Fibroblast of skin of right quadriceps (primary cell): ENCODE data around the gene SLC7A1.

Source experiments
- DNase-seq: peaks from one replicate; pipeline ENCODE4 v3.0.0-alpha.2; 2013

Gene SLC7A1

DNA sequence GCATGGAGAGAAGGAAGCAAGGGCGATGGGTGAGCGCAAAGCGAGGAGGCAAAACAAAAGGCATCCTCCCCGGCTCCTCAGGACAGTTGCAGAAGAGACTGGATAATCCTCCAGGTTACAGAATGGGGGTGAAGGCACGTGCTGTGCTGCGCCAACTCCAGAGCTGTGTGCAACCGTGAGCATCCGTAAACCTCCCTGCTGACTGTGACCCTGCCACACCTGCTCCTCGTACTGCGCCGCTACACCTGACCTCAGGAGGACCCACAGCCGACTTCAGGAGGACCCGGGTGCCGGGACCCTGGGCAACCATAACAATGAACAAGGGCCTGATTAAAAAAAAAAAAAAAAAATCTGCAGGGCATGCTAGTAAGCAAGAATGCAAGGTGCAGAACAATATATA lies 68.7 kb downstream of the SLC7A1 start:
- no peak for DNase-seq

DNA sequence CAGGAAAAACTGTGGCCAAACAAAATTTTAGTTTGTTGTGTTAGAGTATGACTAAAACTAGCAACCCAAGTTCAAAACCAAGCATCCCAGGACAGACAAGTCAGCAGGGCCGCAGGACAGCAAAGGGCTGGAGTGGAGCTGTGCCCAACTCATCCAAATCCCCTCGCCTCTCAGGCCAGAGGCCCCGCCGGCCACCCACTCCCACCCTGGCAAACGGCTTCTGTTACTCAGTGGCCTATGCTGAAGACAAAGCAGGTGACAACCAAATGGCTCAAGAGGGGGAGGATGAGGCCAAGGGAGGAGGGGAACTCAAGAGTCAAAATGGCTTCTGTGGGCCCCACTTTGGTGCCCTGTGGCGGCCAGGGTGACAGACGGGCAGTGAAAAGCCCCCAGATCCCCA lies 69.7 kb downstream of the SLC7A1 start:
- no peak for DNase-seq

DNA sequence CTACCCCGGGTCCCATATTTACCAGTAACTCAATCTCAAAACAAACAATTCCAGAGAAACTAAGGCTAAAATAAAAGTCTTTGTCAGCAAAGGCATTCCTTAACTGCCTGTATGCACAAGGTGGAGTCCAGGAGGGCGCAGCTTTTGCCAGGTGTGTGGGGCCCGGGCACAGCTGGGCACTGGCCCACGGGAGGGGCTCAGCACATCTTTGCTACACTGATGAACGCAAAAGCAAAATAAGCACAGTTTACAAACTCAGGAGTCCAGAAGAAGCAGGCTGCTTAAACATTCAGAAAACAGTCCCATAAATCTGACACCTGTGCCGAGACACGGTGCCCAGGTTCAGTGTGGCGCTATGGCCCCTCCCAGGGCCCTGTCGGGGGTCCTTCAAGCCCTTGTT lies 70.8 kb downstream of the SLC7A1 start:
- no peak for DNase-seq

DNA sequence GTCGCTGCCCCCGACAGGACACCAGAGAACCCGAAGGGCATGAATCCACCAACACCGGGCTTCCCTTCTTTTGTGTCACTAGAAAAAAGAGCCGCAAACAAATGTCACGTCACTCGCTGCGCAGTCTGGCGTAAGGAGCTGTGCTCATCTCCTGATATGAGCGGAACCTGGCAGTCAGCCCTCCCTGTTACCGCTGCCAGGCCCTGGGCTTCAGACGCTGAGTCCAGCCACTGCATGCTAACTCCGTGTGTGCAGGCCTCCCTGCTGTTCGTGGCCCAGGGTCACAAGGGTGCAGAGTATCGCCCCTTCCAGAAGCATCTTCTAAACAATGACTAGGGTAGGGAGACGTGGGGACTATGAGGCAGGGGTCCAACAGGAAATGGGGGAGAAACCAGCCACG lies 71.3 kb downstream of the SLC7A1 start:
- DNase-seq, result no peak

DNA sequence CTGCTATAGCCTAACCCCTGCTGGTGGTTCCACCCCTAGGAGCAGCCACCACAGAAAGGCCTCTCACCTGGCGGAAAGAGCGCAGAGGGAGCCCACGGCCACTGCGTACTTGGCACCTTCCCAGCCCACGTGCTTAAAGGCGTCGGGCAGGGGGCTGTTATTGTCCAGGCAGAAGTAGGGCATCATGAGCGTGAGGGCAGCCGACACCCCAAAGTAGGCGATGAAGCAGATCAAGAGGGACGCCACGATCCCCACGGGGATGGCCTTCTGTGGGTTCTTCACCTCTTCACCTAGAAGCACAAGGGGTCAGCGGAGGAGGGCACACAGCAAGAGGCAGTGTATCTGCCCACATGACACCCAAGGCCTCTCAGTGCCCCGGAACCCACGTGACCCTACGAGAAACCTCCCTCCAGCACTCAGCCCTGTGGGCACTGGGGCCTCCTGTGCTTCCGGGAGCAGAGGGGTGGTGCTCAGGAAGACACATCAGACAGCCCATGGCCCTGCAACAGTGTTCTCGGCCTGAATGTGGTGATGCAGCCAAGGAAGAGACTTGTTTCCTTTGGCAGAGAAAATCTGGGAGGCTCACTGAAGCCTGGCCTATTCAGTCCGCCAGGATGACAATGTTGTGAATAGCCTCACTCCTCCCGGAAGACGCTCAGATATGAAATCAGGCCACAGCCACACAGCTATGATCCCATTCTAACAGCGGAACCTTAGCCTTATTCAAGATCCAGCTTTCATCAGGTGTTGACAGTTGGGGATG lies 72.1 kb downstream of the SLC7A1 start:
- peak; percentile 66 for DNase-seq

DNA sequence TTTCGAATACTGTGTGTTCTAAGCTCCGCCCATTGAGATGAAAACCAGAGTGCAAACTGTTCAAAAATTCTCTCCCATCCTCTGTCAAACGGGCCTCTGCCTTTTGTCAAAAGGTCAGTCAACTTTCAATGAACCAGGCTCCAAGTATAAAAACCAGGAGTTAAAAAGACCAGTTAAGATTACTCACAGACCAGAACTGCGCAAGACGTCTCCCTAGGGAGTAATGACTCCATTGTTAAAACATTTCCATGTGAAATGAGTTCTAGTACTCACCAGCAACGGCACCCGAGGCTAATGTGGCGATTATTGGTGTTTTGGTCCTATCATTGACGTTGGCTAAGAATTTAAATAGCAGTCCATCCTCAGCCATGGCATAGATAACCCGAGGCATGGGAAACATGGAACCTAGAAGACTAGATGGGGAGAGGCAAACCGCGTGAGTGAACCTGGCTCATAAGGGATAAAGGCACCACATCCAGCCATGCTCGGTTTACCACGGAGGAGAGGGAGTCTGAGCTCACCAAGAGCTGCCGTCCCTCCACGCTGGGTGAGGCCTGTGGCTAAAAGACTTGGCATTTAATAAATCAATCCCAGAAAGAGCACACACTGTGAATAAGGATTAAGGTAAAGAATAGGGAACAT lies 73.3 kb downstream of the SLC7A1 start:
- DNase-seq, result peak; percentile 99

DNA sequence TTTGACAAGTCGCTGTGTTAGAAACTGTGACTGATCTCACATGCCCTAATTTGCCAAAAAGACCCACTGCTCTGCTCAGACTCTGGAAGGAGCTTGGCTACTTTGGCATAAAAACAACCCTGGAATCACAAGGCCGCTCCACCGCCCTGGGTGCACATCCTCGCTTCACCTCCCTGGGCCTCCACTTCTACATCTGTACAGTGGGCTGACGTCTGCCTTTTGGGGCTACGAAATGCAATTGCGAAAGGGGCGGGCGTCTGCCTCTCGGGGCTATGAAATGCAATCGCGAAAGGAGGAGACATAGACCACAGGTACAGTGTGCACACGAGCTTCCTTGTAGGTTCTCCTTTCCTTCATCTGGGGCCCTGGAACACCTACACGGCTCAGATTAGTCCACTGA lies 74.2 kb downstream of the SLC7A1 start:
- DNase-seq, result no peak

DNA sequence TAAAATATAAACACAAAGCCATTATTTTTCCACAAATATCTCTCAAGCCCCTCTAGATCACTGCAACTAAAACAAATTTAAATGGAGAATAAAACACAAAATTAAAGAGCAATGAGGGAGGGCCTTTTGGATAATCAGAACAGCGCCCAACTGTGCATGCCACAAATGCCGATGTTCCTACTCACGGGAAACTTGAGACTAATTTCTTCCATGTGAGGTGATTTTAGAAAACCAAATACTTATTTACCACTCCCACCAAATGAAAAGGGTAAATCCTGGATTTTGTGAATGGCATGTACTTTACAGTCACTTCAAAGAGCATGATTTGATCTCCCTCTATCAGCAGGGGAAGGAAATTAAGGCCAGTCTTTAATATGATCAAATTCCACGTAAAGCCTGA lies 74.8 kb downstream of the SLC7A1 start:
- peak; percentile 93 for DNase-seq

DNA sequence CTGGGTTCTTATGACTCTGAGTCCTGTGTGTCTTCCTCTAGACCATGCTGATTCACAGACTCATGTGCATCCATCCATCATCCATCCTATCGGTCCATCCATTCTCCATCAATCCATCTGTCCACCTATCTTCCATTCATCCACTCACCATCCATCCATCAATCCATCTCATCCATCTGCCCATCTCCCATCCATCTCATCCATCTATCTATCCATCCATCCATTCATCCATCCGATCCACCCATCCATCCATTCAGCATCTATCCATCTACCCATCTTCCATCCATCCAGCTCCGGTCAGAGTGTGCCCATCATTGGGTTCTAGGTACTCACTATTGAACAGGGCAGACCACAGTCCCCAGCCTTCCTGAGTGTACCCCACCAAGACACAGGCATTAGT lies 75.6 kb downstream of the SLC7A1 start:
- DNase-seq, result no peak

DNA sequence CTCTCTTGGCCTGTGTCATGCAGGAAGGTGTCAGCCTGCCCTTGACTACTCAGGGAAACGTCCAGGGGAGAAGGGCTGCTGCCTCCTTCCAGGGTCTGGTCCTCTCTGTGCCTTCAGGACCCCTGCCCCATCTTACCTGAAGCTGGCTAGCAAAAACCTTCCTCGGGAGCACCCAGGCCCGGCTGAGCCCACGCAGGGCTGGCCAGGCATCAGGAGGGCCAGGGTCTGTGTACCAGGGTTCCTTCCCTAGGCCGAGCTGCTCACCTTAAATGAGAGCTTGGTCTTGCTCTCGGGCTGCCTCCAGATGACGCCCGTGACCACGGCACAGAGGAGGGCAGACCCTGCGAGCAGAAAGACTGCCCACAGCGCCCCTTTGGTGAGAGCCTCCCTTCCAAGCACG lies 78.6 kb downstream of the SLC7A1 start:
- no peak for DNase-seq

DNA sequence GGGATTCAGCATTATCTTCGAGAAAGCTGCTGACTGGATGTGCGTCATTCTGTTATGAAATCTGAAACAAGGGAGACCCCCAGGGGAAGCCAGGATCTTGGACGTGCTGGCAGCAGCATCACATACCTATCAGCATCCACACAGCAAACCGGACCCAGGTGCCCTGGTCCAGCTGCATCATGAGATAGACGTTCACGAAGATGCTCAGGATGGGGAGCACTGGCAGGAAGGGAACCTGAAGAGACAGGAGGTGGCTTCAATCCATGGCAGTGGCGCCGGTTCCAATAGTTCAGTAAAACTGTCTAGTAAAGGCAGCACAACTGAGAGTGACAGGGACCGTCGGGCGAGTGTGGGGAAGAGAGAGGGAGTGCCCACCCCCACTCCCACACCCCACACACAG lies 79.5 kb downstream of the SLC7A1 start:
- no peak for DNase-seq

DNA sequence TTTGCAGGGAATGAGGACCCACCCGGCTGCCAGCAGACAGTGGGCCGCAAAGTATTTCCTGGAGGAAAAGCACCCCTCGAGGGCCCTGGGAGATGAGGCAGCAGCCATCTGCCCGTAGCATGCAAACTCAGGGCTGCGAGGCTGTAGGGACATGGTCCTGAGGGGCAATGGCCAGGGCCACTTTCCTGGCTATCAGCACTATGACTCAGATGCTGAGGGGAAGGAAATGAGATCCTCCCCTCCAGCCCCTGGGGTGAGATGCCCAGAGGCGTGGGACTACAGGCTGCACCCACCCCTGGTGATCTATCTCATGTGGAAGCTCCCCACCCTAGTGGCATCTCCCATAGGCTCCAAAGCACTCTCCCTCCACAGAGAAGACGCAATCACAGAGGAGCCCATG lies 80.1 kb downstream of the SLC7A1 start:
- no peak for DNase-seq

DNA sequence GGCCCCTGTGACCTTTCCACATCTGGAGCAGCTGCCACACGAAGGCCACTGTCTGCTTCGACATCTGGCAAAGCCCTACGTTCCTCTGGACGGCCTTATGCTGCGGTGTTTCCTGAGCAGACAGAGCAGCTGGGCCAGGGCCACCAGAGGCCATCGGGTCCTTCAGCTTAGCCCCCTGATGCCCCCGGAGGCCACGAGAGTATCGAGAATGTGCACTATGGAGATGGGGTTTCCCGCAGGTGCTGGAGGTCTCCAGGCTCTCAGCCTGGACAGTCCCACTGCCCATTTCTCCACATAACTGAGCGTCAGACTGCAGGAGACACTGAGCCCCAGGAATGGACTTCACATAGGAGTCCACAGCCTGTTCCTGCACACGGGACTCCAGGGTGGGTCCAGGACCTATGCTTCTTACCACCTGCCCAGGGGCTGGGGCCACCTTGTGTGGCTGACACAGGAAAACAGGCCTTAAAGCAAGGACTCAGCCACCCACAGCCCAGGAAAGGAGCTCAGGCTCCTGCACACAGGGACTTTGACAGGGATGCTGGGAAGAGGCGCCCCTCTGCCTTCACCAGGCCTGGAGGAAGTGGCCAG lies 80.7 kb downstream of the SLC7A1 start:
- no peak for DNase-seq

DNA sequence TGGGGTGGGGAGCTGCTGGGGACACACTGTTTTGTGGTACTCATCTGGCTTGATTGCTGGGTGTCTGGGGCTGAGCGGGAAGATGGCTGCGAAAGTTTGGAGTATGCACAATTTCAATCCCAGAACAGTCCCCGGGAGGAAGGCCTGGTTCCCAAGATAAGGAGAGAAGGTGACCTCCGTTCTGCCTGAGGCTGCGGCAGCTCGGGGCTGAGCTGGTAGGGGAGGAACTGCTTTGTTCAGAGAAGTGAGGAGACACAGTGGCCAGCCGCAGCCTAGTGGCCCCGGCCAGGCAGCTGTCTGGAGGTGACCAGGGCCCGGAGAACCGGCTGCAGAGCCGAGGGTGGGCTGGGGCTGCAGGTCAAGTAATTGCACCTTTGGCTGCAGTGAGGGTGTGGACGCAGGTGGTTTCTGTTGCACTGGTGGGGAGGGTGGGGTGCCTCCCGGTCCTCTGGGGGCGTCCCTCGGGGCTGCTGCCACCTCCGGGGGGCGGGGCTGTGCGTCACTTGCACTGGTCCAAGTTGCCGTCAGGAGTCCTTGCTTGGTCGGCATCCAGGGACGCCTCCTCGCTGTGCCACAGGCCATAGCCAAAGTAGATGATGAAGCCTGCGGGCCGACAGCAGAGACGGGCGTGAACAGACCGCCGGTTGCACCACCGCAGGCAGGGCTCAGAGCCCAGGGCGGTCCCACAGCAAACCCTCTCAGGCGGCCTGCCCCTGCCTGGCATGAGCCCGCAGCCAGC lies 81.3 kb downstream of the SLC7A1 start:
- DNase-seq, result no peak

DNA sequence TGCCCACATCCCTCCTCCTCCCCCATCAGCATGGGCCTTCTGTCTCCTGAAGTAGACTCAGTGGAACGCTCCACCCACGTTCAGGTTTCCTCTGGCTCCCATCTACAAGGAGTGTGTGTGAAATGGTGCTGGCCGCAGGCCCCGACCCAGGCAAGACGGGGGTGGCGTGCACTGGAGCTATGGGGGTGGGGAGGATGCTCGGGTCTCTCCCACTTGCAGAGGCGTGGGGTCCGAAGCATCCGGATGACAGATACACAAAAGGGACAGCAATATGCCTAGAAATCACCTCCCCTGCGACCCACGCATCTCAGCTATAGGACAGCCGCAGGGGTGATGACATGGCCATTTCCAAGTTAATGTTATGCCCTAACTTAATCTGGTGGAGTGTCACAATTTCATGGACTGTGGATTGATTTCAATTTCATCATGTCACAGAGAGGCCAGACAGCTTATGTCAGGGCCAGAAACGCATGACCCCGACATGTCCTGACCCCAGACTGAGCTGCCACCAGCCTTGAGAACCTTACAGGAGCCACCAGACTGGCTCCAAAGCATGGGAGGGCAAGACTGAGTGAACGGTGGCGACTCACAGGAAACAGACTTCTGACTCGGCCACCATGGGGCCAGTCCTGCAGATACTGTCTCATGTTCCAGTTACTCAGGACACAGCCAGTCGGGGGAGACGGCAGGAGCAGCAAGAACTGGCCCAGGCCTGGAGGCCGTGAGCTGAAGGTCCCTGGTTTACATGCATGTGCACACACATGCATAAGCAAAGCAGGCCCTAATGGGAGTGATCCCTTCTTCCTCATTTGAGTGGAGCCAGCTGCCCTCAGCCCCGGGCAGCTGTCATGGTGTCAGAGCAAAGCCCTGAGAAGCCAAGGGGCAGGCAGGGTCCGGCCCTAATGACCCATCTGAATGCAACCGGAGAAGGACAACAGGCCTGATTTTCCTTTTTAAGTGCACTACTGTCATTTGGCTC lies 82.2 kb downstream of the SLC7A1 start:
- DNase-seq, result peak; percentile 23

DNA sequence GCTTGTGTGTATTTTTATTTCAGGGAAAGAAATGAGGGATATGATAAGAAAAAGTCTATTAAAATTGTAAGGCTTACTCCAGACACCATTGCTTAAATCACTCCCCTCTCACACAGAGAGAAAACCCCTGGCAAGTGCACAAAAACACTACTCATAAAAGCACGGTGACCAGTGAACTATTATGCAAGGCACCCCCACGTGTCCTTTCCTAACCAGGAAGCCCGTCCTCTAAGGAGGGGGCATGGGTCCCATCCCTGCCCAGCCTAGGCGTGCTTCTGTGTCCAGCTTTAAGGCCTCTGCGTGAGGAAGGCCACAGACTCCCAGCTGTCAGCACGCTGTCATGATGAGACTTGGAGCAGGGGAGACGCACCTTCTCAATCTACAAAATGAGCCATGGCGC lies 83.5 kb downstream of the SLC7A1 start:
- no peak for DNase-seq

DNA sequence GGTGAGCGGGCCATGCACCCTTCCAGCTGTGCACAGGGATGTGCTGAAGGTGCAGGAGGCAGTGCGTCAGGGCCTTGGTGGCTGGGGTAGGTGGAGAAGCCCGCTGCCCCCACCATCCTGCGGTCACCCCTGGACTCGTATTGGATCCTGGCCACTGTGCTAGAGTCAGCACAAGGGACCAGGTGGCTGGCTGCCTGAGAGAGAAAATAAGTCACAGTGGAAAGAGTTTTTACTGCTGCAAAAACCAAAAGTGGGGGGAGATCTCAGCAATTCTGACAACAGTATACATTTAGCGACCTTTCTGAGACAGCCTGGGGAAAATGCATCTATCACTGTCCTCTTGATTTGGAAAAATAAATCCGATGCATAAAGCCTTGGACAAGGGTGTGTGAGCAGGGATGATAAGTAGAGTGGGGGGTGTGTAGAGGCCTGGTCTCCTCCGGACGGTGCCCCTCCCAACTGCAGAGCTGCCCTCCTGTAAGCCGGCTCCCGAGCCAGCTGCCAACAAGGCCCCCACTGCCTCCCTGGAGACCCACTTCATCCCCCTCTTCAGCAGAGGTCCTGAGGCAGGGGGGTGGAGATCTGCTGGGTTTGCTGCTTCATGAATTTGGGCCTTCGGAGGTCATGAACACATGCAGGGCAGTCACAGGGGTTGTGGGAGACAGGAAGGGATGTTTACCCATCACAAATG lies 84.2 kb downstream of the SLC7A1 start:
- DNase-seq, result no peak

DNA sequence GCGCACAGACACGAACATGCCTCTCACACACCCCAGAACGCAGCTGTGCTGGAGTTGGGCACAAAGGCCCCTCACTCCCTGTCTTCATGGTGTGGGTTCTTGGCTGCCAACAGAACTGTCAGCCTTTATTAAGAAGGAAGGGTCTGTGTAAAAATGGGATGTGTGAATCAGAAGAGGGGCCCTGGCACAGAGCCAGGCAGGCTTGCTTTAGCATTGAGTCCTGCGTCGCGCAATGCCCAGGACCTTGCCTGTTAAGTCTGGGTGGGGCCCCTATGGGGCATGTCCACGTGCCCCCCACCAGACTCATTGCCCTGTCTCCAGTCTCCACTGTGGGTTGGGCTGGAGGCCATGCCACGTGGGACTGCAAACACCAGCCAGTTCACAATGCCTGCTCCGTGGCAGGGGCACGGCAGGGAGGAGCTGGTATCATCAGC lies 84.8 kb downstream of the SLC7A1 start:
- DNase-seq, result no peak

DNA sequence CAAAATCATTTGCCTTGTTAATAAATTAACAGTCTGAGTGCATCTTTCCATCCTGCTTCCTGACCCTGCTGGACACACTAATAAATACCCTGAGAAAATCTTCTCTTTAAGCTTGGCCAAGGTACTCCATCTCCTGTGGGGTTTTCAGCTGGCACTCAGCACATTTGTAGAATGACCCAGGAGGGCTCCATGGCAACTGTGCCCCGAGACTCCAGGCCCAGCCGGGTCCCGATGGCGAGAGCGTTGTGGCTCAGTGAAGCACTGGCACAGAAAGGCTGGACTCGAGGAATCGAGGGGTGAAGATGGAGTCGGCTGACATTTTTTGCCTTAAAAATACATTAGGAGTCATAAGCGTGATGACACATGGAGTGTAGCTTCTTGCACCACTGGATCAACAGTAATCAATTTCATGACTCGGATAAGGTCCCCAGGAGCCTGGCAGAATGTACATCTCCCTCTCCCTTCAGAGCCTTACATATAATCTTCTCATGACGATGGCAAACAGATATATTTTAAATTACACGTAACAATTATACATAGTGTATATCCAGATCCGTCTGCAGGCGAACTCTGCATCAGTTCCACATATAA lies 85.4 kb downstream of the SLC7A1 start:
- DNase-seq, result peak; percentile 42

DNA sequence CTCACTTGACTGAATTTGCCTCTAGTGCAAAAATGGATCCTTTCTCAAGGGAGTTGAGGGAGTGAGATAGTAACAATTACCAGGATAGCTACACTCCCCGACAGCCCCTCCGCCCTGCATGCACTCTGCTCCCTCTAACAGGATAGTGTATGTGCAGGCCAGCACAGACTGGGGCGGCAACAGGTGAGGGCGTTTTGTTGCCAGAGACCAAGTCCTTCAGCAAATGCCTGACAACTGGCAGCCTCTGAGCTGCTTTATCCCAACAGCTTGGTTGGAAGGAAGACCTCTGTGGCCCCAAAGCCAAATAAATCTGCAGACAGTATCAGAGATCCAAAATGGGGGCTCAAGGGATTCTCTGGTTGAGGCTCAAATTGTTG lies 86.6 kb downstream of the SLC7A1 start:
- no peak for DNase-seq

DNA sequence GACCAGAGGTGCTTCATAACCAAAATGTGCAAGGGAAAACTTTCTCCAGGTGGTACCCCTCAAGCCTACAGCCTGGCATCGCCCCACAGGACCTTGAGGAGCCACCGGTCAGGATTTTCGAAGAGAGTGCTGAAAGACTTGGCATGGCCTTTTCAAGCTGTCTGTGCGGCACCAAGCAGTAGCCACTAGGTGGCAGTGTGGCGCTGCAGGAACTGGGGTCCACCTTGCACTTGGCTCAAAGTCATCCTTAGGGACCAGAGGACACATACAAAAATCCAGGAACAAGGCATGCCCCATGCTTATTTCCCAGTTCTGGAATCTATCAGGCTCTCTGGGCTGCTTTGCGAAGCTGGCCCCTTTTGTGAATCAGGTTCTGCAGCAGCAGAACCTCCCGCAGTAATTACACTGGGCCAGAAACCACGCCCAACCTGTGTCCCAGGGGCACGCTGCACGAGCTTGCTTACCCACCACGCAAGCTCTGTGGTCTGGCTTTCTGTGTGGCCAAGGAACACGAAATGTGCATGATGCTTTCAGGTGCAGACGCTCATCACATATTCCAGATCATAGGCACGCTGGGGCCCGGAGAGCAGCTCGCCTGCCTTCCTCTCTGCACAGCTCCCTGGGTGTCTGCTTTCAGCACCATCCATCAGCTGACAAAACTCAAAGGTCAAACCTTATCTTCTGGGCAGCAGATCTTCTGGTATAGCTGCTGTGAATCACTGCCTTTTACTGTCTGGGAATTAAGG lies 87.2 kb downstream of the SLC7A1 start:
- peak; percentile 76 for DNase-seq
